Globus pallidus (tissue), 1 donor: ENCODE data around the gene PLOD1.
"Not testable (repeated sequence)": the region's sequence is repeated elsewhere in the genome, so short reads cannot be mapped to it uniquely, and the experiment has no call there.

Source experiments
- DNase-seq: peaks from one replicate; pipeline ENCODE4 v3.0.0-alpha.2; 2015; ENCODE audit warnings: low spot score

Gene PLOD1

DNA sequence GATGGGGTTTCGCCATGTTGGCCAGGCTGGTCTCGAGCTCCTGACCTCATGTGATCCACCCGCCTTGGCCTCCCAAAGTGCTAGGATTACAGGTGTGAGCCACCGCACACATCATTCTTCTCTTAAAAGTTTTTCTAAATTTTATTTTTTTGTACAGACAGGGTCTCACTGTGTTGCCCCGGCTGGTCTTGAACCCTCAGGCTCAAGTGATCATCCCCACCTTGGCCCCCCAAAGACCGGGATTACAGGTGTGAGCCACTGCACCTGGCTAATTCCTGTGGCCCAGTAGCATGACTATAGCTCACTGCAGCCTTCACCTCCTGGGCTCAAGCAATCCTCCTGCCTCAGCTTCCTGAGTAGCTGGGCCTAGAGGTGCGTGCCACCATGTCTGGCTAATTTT is 5.3 kb downstream of the PLOD1 start:
- DNase-seq, result not testable (repeated sequence)

DNA sequence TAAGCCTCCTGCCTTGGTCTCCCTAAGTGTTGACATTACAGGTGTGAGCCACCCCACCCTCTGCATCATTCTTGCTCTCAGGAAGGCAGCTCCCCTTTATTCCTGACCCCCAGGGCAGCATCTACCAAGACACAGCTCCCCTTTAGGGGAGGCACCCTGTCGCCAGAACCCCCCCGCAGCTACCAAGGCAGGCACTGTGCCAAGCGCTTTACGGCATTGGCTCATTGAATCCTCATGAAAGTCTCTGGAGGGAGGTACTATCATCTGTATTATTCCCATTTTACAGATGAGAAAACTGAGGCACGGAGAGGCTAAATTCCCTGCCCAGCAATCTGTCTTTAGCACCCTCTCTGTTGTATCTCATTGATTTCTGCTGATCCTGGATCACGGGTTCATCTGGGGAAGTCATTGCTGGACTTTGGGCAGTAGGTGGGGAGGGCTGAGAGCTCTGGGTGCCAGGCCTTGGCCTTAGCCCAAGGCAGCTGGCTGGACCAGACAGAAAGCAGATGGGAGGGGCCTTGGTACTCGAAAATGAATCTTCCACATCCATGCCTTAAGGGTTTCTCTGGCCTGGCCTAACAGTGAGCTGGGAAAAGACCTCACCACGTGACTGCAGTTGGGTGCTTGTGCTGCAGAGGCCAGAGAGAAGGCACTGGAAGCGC is 5.9 kb downstream of the PLOD1 start:
- DNase-seq, result peak; percentile 93

DNA sequence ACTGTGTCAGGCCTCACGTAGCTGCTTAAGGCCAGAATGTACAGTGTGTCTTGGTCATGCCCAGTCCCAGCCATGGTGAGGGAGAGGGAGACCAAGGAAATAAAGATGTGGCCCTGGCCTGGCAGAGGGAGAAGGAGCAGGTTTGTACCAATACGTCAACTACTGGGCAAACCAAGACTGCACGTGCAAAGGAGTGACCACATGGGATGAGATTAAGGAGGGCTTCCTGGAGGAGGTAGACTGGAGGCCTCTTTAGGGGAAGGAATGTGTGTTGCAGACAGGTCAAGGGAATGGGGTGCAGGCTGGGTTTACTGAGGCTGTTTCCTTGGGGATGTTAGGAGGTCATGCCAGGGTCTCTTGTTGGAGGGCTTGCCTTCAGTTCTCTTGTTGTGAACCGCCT is 7.8 kb downstream of the PLOD1 start:
- no peak for DNase-seq

DNA sequence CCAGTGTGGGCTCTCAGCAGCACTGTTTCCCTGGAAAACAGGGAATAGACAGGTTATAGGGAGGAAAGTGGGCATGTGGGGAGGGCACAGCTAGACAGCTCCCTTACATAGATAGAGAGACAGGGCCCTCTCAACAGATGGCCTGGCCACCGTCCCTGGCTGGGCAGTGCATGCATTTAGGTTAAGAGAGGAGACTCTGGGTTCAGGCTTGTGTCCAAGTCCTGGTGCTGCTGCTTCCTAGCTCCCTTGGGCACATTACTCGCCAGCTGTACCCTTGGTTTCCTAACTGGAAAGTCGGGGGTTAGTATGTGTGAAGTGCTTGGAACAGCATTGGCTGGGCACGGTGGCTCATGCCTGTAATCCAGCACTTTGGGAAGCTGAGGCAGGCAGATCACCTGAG is 9.1 kb downstream of the PLOD1 start:
- DNase-seq, result no peak

DNA sequence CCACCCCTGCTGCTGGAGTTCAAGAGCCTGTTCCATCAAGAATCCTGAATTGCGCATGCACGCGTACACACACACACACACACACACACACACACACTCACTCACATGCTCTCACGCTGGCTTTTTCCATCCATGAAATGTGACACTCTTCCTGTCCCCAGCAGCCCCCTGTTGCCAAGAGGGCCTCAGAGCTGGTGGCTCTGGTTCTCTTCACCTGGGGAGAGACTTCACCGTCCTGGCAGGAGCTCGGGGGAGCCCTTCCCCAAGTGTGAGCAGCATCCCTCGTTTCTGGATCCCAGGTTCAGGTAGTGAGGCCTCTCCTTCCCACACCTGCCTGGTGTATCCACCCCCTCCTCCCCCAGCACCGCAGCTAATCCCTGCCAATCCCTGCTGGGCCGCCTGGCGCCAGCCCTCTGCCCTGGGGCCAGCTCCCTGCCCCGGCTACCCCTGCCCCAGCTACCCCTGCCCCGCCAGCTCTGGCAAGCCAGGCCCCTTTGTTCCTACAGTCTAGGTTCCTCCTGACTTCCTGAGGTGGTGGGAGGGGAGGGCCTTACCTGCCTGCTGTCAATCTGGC is 9.9 kb downstream of the PLOD1 start:
- DNase-seq, result no peak

DNA sequence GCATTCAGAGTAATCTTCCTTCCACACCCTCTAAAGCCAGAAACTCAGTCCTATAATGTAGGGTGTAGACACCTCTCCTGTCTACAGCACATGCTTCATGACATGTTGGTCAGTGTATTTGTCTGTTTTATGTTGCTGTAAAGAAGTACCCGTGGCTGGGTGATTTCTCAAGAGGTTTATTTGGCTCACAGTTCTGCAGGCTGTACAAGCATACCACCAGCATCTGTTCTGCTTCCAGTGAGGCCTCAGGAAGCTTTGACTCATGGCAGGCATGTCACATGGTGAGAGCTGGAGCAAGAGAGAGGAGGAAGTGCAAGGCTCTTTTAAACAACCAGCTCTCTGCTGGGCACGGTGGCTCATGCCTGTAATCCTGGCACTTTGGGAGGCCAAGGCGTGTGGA is 12.1 kb downstream of the PLOD1 start:
- no peak for DNase-seq

DNA sequence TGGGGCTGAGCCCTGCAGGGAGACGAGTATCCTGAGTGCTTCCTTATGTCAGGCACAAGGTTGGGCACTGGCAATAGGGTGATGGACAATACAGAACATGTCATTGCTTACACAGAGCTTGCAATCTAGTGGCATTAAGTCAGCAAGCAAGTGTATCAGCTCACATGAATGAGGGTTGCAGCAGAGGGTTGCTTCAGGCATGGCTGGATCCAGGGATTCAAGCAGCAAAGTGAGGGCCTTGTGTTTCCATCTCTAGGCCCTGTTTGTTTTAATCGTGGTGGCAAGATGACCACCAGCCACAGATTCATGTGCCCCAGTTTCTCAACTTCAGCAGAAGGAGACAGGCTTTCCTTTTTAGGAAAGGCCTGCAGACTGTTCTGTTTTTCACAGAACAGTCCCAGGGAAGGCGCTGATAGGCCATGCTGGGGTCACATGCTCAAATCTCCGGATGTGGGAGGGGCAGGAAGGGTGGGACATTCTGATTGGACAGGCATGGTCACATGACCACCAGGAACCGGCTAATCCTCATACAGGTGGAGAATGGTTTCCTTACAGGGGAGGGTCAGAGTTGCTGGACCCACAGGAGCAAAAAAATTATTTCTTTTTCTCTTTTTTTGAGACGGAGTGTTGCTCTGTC is 14.4 kb downstream of the PLOD1 start:
- no peak for DNase-seq

DNA sequence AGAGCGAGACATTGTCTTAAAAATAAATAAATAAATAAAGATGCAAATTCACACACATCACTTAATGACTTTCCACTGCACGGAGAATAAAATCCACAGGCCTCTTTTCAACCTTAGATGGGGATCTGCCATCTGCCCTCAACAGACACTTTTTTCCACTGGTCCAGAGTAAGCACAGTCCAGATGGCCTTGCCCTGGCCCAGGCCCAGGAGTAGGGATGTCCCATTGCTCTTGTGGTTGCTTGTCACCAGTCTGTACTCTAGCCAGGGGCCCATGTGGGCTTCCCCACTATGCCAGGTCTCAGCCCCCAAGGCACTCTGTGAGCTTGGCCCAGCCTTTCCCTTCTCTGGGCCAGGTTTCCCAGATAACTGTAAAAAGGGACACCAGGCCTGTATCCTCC is 17.4 kb downstream of the PLOD1 start:
- DNase-seq, result no peak

DNA sequence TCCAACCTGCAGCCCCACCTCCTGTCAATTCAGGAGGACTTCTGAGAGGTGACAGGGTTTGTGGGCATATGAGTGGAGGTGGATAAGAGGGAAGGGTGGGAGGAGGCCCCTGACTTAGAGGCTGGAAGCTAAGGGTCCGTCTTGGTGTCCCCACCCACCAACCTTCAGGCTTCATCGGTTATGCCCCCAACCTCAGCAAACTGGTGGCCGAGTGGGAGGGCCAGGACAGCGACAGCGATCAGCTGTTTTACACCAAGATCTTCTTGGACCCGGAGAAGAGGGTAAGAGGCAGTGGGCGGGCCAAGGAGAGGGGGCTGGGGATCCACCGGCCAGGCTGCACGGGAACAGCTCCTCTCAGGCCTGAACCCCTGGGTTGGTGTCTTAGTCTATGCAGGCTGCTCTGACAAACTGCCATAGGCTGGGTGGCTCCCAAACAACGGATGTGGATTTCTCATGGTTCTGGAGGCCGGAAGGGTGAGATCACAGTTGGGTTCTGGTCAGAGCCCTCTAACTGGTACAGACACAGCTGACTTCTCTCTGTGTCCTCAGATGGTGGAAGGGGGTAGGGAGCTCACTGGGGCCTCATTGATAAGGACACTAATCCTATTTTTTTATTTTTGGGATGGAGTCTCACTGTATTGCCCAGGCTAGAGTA is 18.1 kb downstream of the PLOD1 start:
- peak; percentile 86 for DNase-seq

DNA sequence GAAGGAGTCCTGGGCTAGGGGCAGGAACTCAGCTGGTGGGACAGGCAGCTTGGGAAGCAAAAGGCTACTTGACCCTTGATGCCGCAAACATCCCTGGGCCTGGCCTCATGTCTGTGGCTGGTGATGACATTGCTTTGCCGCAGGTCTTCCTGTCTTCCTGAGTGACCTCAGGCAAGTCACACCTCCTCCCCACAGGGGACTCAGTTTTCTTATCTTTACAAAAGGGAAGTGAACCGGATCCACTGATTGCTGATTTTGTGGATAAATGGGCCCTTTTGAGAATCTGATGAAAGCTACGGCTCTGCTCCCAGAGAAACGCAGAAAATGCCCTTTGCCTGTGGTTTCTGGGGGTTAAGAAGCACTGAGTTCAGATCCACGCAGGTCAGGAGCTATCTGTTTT is 20.7 kb downstream of the PLOD1 start:
- DNase-seq, result no peak

DNA sequence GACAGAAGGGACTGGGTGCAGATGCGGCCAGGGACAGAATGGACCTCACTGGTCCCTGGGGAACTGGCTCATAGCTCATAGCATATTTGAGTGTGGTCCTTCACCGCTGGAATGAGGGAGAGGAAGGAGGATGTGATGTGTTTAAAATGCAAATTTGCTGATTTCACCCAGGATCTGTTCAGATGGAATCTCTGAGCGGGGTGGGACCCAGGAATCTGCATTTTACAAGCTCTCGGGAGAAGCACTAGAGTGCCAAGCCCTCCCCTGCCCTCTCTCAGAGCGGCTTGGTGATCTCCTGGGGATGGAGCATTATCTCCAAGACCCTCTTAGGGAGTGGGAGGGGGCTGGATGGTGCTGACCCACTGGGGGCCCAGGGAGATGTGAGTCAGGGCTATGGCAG is 22.9 kb downstream of the PLOD1 start:
- no peak for DNase-seq

DNA sequence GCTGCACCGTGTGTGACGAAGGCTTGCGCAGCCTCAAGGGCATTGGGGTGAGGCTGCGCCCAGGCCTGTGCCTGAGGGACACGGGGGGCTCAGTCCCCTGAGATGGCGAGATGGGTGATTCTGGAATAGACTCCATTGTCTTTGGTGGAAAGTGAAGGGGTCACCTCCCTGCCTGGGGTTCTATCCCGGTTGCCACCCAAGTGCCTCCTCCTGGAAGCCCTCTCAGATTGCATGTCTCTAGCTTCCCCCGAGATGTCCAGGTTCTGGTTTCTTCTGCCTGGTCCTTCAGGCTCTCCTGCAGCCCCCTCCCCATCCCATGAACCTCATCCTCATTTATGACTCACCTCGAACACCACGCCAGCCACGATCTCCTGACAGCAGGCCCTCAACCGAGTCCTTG is 23.4 kb downstream of the PLOD1 start:
- no peak for DNase-seq

DNA sequence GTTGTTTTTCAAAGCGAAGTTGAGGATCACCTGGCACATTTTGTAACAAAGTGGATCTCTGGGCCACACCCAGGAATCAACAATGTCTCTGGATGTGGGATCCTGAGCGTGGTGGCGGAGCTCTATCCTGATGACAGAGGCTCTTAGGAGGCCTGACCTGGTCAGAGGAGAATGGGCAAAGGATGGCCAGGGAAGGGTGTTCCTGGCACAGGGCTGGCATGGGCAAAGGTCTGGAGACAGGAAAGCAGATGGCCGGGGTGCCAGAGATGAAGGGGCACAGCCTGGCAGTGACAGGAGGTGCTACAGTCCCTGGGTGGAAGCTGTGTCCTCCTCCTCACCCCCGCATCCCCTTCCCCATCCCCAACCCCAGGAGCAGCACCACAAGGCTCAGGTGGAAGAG is 25.8 kb downstream of the PLOD1 start:
- no peak for DNase-seq

DNA sequence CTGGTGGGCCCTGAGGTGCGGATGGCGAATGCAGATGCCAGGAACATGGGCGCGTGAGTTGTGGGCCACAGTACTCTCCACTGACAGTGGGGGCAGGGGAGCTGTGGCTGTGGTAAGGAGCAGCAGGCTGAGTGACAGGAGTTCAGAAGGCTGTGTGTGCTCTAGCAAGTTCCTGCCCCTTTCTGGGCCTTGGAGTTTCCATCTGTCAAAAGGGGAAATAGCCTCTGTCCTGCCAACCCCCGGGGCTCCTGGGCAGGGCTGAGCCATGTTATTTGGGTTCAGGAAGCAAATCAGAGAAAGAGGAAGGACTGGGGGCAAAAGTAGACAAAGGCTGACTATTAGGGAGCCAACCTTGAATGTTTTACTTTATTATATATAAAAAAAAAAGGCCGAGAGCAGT is 26.2 kb downstream of the PLOD1 start:
- peak; percentile 51 for DNase-seq

DNA sequence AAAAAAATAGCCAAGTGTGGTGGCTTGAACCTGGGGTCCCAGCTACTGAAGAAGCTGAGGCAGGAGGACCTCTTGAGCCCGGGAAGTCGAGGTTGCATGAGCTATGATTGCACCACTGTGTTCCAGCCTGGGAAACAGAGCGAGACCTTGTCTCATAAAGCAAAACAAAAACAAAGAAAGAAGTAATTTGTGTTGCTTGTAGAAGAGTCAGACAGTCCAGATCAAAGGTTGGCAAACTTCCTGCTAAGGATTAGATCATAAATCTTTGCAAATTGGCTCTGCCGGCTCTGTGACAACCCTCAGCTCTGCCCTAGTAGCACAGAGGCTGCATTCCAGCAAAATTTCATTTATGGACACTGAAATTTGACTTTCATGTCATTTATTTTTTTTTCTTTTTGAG is 26.7 kb downstream of the PLOD1 start:
- peak; percentile 86 for DNase-seq

DNA sequence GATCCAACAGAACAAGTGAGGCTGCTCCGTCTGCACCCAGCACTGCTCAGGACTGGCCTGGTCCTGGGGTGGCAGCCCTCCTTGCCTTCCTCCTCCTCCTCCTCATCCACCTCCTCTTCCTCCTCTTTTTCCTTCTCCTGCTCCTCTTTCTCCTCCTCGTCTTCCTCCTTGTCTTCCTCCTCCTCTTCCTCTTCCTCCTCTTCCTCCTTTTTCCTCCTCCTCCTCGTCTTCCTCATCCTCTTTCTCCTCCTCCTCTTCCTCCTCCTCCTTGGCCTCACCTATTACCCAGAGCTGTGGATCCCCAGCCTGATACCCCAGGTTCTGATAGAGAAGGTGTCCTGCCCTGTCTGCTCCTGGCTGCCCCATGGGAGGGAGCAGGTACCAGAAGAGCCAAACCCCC is 29.1 kb downstream of the PLOD1 start:
- no peak for DNase-seq

DNA sequence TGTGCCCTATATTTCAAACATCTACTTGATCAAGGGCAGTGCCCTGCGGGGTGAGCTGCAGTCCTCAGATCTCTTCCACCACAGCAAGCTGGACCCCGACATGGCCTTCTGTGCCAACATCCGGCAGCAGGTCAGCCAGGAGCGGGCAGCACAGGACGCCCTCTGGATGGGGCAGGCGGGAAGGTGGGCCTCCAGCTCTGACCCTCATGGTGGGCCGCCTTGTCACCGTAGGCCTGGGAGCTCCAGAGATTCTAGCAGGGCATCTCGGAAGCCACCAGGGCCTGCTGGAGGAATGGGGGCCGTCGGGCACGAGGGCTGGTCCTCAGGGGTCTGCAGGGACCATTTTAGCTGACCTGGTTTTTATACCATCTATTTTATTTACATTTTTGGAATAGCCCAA is 30.1 kb downstream of the PLOD1 start:
- no peak for DNase-seq

DNA sequence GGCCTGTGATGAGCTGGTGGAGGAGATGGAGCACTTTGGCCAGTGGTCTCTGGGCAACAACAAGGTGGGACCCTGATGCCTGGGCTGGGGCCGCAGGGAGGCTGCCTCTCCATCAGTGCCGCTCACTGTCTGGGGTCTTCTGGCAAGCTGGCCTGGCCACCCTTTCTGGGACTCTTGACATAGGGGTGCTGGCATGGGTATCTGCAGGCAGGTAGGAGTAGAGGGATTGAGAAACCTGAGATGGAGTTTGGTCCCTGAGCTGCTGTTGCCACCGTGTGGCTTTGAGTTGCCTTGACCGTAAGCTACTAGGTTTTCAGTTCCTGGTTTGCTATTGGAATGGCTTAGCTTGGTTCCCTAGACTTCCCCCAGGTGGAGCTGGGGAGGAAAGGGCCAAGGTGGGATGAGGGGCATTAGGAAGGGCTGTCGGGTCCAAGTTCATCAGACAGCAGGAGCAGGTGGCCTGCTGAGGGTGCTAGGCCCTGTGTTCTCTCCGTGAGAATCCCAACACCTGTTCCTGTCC is 32.6 kb downstream of the PLOD1 start:
- peak; percentile 36 for DNase-seq

DNA sequence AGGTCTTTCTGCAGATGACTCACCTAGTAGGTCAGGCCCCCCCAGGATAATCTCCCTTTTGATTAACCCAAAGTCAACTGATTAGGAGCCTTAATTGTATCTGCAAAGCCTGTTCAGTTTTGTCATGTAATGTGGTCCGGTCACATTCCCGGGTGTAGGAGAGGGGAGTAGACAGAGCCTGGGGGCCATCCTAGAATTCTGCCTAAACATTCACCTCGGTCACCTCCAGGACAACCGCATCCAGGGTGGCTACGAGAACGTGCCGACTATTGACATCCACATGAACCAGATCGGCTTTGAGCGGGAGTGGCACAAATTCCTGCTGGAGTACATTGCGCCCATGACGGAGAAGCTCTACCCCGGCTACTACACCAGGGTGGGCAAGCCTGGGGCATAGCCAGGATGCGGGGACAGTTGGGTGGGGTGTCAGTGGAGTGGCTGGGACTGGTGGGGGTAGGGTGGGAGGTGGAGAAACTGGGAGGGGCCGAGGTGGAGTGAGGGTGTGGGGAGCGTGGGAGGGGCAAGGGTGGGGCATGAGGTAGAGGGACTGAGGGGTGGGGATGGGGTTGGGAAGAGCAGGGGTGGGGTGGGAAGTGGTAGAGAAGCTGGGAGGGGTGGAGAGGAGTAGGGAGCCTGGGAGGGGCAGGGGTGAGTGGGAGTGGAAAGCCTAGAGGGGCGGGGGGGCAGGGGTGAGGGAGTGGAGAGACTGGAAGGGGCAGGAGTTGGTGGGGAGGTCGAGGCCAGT is 36.1 kb downstream of the PLOD1 start:
- no peak for DNase-seq

DNA sequence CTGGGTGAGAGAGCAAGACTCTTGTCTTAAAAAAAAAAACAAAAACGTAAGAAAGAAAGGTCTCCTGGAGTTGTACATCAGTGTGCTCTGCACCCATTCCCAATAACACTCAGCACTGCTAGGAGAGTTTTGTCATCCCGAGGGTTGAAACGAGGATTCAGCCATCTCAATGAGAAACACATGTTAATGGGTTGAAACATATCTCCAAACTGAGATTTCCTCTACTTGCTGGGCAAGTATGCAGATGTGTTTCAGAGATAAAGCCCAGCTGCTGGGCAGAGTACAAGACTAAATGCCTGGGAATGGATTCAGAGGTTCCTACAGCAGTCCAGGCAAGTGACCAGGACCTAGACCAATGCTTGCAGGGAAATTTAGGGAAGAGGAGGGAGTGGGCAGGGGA is 43.1 kb downstream of the PLOD1 start:
- no peak for DNase-seq

DNA sequence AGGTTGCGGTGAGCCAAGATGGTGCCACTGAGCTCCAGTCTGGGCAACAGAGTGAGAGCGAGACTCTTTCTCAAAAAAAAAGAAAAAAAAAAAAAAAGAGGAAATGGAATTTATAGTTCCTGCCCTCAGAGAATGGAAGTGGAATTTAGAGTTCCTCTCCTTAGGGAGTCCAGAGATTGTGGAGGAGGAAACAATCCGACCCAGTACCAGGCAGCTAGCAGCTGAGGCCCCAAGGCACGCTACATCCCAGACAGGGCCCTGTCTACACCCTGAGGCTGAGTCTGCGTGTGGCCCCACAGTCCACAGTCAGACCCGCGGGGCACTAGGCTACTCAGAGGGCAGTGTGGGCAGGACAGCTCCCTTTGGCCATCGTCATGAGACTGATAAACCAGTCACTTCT is 43.8 kb downstream of the PLOD1 start:
- DNase-seq, result no peak
